Measurements from ENCODE around the gene OCIAD2.
"Not testable (repeated sequence)": the region's sequence is repeated elsewhere in the genome, so short reads cannot be mapped to it uniquely, and the experiment has no call there.

OCIAD2 gene

DNA sequence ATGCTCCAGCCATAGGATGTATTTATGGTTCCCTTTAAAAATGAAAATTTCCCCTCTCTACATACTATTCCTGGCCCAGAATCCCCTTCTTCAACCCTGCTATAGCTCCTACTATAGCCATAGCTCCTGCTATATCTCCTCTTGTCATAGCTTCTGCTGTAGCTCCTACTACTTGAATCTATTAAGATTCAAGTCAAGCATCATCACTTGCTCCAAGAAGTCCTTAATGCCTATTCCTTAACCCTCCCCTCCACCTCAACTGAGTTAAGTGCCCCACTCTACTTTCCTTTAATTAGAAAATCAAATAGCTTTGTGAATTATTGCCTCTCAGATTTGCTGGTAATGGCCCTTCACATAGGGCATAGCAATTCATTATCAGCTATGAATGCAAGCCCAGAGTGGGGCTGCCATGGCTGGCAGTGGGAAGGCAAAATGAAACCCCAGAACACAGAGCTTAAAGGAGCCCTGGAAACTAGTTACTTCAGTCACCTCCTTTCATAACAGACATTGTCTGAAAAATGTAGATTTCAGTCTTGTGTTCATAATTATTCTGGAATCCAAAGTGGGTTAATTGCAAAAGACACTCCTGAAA lies 15.4 kb downstream of the OCIAD2 start:
- no peak overlapping the region for H3K27ac ChIP-seq (ENCODE audit: low read depth, low read length)
- peaks cover 53% of the 10 kb centered on the region for H3K36me3 ChIP-seq (ENCODE audit: control insufficient read depth, insufficient read depth, low read length)
- H3K4me3 ChIP-seq (ENCODE audit: low read depth, low read length) = no peak overlapping the region

DNA sequence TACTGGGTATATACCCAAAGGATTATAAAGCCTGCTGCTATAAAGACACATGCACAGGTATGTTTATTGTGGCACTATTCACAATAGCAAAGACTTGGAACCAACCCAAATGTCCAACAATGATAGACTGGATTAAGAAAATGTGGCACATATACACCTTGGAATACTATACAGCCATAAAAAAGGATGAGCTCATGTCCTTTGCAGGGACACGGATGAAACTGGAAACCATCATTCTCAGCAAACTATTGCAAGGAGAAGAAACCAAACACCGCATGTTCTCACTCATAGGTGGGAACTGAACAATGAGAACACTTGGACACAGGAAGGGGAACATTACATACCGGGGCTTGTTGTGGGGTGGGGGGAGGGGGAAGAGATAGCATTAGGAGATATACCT lies 16.8 kb downstream of the OCIAD2 start:
- H3K9ac ChIP-seq (ENCODE audit: low read depth, low read length); H3K27me3 ChIP-seq (ENCODE audit: control insufficient read depth, insufficient read depth, low read length); H3K4me1 ChIP-seq (ENCODE audit: control insufficient read depth, insufficient read depth, low read length); H3K9me3 ChIP-seq (ENCODE audit: control insufficient read depth, insufficient read depth, low read length); H3K4me3 ChIP-seq (ENCODE audit: low read depth, low read length); H3K27ac ChIP-seq (ENCODE audit: low read depth, low read length): not testable (repeated sequence)
- H3K36me3 ChIP-seq (ENCODE audit: control insufficient read depth, insufficient read depth, low read length) = peaks cover 40% of the 10 kb centered on the region

More for the DNA sequence above, 15.4 kb downstream of the OCIAD2 start:
- Histone ChIP-seq H3K9me3 (ENCODE audit: control insufficient read depth, insufficient read depth, low read length) (no peaks in the 10 kb centered on the region), H3K27me3 (ENCODE audit: control insufficient read depth, insufficient read depth, low read length) (no peaks in the 10 kb centered on the region), H3K4me1 (ENCODE audit: control insufficient read depth, insufficient read depth, low read length) (no peaks in the 10 kb centered on the region), H3K9ac (ENCODE audit: low read depth, low read length) (no peak overlapping the region)

DNA sequence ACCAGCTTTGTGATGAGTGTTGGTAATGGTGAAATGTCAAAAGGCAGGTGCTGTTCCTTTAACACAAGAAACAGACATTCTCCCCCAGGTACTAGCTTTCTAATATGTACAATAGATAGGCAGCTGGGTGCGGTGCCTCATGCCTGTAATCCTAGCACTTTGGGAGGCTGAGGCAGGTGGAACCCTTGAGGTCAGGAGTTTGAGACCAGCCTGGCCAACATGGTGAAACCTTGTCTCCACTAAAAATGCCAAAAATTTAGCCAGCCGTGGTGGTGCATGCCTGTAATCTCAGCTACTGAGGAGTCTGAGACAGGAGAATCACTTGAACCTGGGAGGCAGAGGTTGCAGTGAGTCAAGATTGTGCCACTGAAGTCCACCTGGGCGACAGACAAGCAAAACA lies 24.9 kb downstream of the OCIAD2 start:
- H3K9ac ChIP-seq (ENCODE audit: low read depth, low read length); H3K4me1 ChIP-seq (ENCODE audit: control insufficient read depth, insufficient read depth, low read length); H3K27me3 ChIP-seq (ENCODE audit: control insufficient read depth, insufficient read depth, low read length); H3K4me3 ChIP-seq (ENCODE audit: low read depth, low read length); H3K36me3 ChIP-seq (ENCODE audit: control insufficient read depth, insufficient read depth, low read length); H3K27ac ChIP-seq (ENCODE audit: low read depth, low read length); H3K9me3 ChIP-seq (ENCODE audit: control insufficient read depth, insufficient read depth, low read length): not testable (repeated sequence)

- no peaks in the 10 kb centered on the region for H3K4me1 ChIP-seq (ENCODE audit: control insufficient read depth, insufficient read depth, low read length)
- H3K36me3 ChIP-seq (ENCODE audit: control insufficient read depth, insufficient read depth, low read length) = no peaks in the 10 kb centered on the region
- no peaks in the 10 kb centered on the region for H3K27me3 ChIP-seq (ENCODE audit: control insufficient read depth, insufficient read depth, low read length)
- H3K4me3 ChIP-seq (ENCODE audit: low read depth, low read length) = no peak overlapping the region
- no peaks in the 10 kb centered on the region for H3K9me3 ChIP-seq (ENCODE audit: control insufficient read depth, insufficient read depth, low read length)
- no peak overlapping the region for H3K27ac ChIP-seq (ENCODE audit: low read depth, low read length)
- no peak overlapping the region for H3K9ac ChIP-seq (ENCODE audit: low read depth, low read length)
These were observed 26.8 kb downstream of the OCIAD2 start for GRCh38 chr4:48879561-48880442.

- Histone ChIP-seq H3K36me3 (ENCODE audit: control insufficient read depth, insufficient read depth, low read length) (no peaks in the 10 kb centered on the region), H3K27me3 (ENCODE audit: control insufficient read depth, insufficient read depth, low read length) (no peaks in the 10 kb centered on the region), H3K27ac (ENCODE audit: low read depth, low read length) (no peak overlapping the region), H3K9ac (ENCODE audit: low read depth, low read length) (no peak overlapping the region), H3K9me3 (ENCODE audit: control insufficient read depth, insufficient read depth, low read length) (no peaks in the 10 kb centered on the region), H3K4me1 (ENCODE audit: control insufficient read depth, insufficient read depth, low read length) (no peaks in the 10 kb centered on the region), H3K4me3 (ENCODE audit: low read depth, low read length) (no peak overlapping the region)
These were observed 28.6 kb downstream of the OCIAD2 start for GRCh38 chr4:48877827-48878535.

DNA sequence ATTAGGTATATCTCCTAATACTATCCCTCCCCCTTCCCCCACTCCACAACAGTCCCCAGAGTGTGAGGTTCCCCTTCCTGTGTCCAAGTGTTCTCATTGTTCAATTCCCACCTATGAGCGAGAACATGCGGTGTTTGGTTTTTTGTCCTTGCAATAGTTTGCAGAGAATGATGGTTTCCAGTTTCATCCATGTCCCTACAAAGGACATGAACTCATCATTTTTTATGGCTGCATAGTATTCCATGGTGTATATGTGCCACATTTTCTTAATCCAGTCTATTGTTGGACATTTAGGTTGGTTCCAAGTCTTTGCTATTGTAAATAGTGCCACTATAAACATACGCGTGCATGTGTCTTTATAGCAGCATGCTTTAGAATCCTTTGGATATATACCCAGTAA lies 41.9 kb downstream of the OCIAD2 start:
- H3K4me1 ChIP-seq (ENCODE audit: control insufficient read depth, insufficient read depth, low read length); H3K4me3 ChIP-seq (ENCODE audit: low read depth, low read length); H3K27ac ChIP-seq (ENCODE audit: low read depth, low read length); H3K27me3 ChIP-seq (ENCODE audit: control insufficient read depth, insufficient read depth, low read length); H3K9ac ChIP-seq (ENCODE audit: low read depth, low read length); H3K9me3 ChIP-seq (ENCODE audit: control insufficient read depth, insufficient read depth, low read length): not testable (repeated sequence)
- H3K36me3 ChIP-seq (ENCODE audit: control insufficient read depth, insufficient read depth, low read length) = peaks cover 14% of the 10 kb centered on the region

GRCh38 chr4:48863728-48864127 lies 42.8 kb downstream of the OCIAD2 start:
- Histone ChIP-seq H3K27ac (ENCODE audit: low read depth, low read length) (no peak overlapping the region), H3K4me1 (ENCODE audit: control insufficient read depth, insufficient read depth, low read length) (no peaks in the 10 kb centered on the region), H3K9ac (ENCODE audit: low read depth, low read length) (no peak overlapping the region), H3K27me3 (ENCODE audit: control insufficient read depth, insufficient read depth, low read length) (no peaks in the 10 kb centered on the region), H3K36me3 (ENCODE audit: control insufficient read depth, insufficient read depth, low read length) (peaks cover 24% of the 10 kb centered on the region), H3K4me3 (ENCODE audit: low read depth, low read length) (no peak overlapping the region), H3K9me3 (ENCODE audit: control insufficient read depth, insufficient read depth, low read length) (no peaks in the 10 kb centered on the region)

GRCh38 chr4:48862661-48863060 lies 43.9 kb downstream of the OCIAD2 start:
- no peaks in the 10 kb centered on the region for H3K4me1 ChIP-seq (ENCODE audit: control insufficient read depth, insufficient read depth, low read length)
- H3K27ac ChIP-seq (ENCODE audit: low read depth, low read length) = no peak overlapping the region
- no peak overlapping the region for H3K4me3 ChIP-seq (ENCODE audit: low read depth, low read length)
- no peak overlapping the region for H3K9ac ChIP-seq (ENCODE audit: low read depth, low read length)
- H3K27me3 ChIP-seq (ENCODE audit: control insufficient read depth, insufficient read depth, low read length) = no peaks in the 10 kb centered on the region
- H3K36me3 ChIP-seq (ENCODE audit: control insufficient read depth, insufficient read depth, low read length) = peaks cover 35% of the 10 kb centered on the region
- no peaks in the 10 kb centered on the region for H3K9me3 ChIP-seq (ENCODE audit: control insufficient read depth, insufficient read depth, low read length)

DNA sequence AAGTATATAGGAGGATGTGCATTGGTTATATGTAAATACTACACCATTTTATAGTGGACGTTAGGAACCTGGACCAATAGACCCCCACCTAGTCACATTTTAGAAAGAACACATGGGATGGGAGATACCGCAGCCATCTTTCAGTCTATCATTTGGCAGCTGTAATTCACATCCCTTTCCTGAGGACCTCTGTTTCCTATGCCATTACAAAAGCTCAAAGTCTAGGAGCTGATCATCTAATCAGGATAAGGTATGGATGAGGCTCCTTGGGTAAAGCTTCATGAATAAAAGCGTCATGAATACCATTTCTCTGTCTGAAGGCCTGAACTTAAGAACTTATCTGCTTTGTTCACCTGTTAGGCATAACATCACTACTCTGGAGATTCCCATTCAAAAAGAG lies 44.5 kb downstream of the OCIAD2 start:
- H3K9me3 ChIP-seq (ENCODE audit: control insufficient read depth, insufficient read depth, low read length) = no peaks in the 10 kb centered on the region
- no peak overlapping the region for H3K4me3 ChIP-seq (ENCODE audit: low read depth, low read length)
- H3K27me3 ChIP-seq (ENCODE audit: control insufficient read depth, insufficient read depth, low read length) = no peaks in the 10 kb centered on the region
- H3K27ac ChIP-seq (ENCODE audit: low read depth, low read length) = no peak overlapping the region
- no peaks in the 10 kb centered on the region for H3K4me1 ChIP-seq (ENCODE audit: control insufficient read depth, insufficient read depth, low read length)
- peaks cover 41% of the 10 kb centered on the region for H3K36me3 ChIP-seq (ENCODE audit: control insufficient read depth, insufficient read depth, low read length)
- no peak overlapping the region for H3K9ac ChIP-seq (ENCODE audit: low read depth, low read length)

DNA sequence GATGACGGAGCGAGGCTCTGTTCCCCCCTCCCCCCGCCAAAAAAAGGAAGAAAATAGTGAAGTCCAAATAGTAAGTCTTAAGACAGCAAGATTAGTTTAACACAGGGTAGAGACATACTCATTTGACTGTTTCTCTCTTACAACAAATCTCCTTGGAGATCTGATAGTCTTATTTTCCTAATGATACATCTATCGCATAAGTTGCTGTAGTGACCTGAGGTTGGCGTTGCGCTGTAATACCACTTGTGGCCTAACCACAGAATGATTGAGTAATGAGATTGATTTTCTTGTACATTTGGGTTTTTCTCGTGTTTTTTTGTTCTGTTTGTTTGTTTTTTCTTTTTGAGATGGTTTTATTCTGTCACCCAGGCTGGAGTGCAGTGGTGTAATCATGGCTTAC lies 48.4 kb downstream of the OCIAD2 start:
- H3K9ac ChIP-seq (ENCODE audit: low read depth, low read length) = no peak overlapping the region
- no peak overlapping the region for H3K27ac ChIP-seq (ENCODE audit: low read depth, low read length)
- H3K36me3 ChIP-seq (ENCODE audit: control insufficient read depth, insufficient read depth, low read length) = peaks cover 76% of the 10 kb centered on the region
- H3K4me1 ChIP-seq (ENCODE audit: control insufficient read depth, insufficient read depth, low read length) = no peaks in the 10 kb centered on the region
- no peak overlapping the region for H3K4me3 ChIP-seq (ENCODE audit: low read depth, low read length)
- no peaks in the 10 kb centered on the region for H3K27me3 ChIP-seq (ENCODE audit: control insufficient read depth, insufficient read depth, low read length)
- no peaks in the 10 kb centered on the region for H3K9me3 ChIP-seq (ENCODE audit: control insufficient read depth, insufficient read depth, low read length)

DNA sequence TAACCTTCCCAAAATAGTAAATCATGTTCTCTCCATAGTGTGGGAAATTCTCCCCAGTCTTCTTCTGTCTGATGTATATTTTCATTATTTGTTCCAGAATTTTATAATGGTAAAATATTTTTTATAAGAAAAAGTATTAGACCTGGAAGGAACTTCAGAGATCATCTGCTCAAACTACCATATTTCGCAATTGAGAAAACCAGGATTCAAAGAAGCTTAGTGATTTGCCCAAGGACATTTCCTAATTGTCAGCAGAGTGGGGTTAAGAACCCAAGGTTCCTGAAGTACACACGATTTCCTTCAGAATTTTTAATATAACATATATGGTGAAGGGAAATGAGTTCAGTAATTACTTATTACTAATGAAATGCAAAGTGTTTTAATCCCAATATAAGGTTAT lies 51.6 kb downstream of the OCIAD2 start:
- Histone ChIP-seq H3K36me3 (ENCODE audit: control insufficient read depth, insufficient read depth, low read length) (peaks cover 94% of the 10 kb centered on the region), H3K27ac (ENCODE audit: low read depth, low read length) (no peak overlapping the region), H3K9me3 (ENCODE audit: control insufficient read depth, insufficient read depth, low read length) (no peaks in the 10 kb centered on the region), H3K4me3 (ENCODE audit: low read depth, low read length) (no peak overlapping the region), H3K9ac (ENCODE audit: low read depth, low read length) (no peak overlapping the region), H3K27me3 (ENCODE audit: control insufficient read depth, insufficient read depth, low read length) (no peaks in the 10 kb centered on the region), H3K4me1 (ENCODE audit: control insufficient read depth, insufficient read depth, low read length) (no peaks in the 10 kb centered on the region)

All from HUES48 (cell line).